ENCODE measurements around the gene TUBAL3.

GRCh38 chr10:5428133-5428532 is 23.5 kb upstream of the TUBAL3 start:
- TF ChIP-seq PPARA (CRISPR knock-in tag; IDR thresholded peaks at IDR 0.05; ENCODE audit: borderline replicate concordance) (no peak), TCF4 (CRISPR knock-in tag; IDR thresholded peaks at IDR 0.05; ENCODE audit: borderline replicate concordance) (no peak), BACH2 (CRISPR knock-in tag; IDR thresholded peaks at IDR 0.05; ENCODE audit: borderline replicate concordance) (no peak), ISL1 (CRISPR knock-in tag; IDR thresholded peaks at IDR 0.05) (no peak), RARB (CRISPR knock-in tag; IDR thresholded peaks at IDR 0.05) (no peak)
- TF ChIP-seq, protein P1, sequence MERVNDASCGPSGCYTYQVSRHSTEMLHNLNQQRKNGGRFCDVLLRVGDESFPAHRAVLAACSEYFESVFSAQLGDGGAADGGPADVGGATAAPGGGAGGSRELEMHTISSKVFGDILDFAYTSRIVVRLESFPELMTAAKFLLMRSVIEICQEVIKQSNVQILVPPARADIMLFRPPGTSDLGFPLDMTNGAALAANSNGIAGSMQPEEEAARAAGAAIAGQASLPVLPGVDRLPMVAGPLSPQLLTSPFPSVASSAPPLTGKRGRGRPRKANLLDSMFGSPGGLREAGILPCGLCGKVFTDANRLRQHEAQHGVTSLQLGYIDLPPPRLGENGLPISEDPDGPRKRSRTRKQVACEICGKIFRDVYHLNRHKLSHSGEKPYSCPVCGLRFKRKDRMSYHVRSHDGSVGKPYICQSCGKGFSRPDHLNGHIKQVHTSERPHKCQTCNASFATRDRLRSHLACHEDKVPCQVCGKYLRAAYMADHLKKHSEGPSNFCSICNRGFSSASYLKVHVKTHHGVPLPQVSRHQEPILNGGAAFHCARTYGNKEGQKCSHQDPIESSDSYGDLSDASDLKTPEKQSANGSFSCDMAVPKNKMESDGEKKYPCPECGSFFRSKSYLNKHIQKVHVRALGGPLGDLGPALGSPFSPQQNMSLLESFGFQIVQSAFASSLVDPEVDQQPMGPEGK (CRISPR knock-in tag; IDR thresholded peaks at IDR 0.05; ENCODE audit: borderline replicate concordance): no peak

Data from SK-N-SH treated with all-trans-retinoic acid at 6 μM for 48 hours (cell line).